Measurements from ENCODE around the gene CASK. TPM values are rescaled to one million over a fixed set of nuclear protein-coding genes. Genes with fewer than 3 reads are reported as not detected.
"Not testable (repeated sequence)": the region's sequence is repeated elsewhere in the genome, so short reads cannot be mapped to it uniquely, and the experiment has no call there.

CASK gene
- total RNA-seq, 1 donor from 2014 or later: 38.2 TPM

- H3K4me1 ChIP-seq: no peaks in the 10 kb centered on the region
Observed at GRCh38 chrX:41664375-41664901, 258.9 kb downstream of the CASK start.

GRCh38 chrX:41661366-41662095 is 261.8 kb downstream of the CASK start:
- Histone ChIP-seq H3K27ac (no peak overlapping the region), H3K9me3 (no peaks in the 10 kb centered on the region), H3K4me1 (no peaks in the 10 kb centered on the region), H3K4me3 (no peak overlapping the region), H3K27me3 (ENCODE audit: low read depth) (no peaks in the 10 kb centered on the region), H3K36me3 (peaks cover 31% of the 10 kb centered on the region)
- no peak for ATAC-seq
- intact Hi-C loops (cut with DNase I): no loop called here
- TF ChIP-seq CTCF (IDR thresholded peaks at IDR 0.05): no peak
- no peak for DNase-seq

More at GRCh38 chrX:41664375-41664901, 258.9 kb downstream of the CASK start:
- DNase-seq: no peak
- no peak for TF ChIP-seq CTCF (IDR thresholded peaks at IDR 0.05)
- H3K27me3 ChIP-seq (ENCODE audit: low read depth): no peaks in the 10 kb centered on the region
- ATAC-seq: no peak
- no peak overlapping the region for H3K27ac ChIP-seq
- no peaks in the 10 kb centered on the region for H3K9me3 ChIP-seq
- peaks cover 15% of the 10 kb centered on the region for H3K36me3 ChIP-seq
- intact Hi-C loops (cut with DNase I): no loop called here
- H3K4me3 ChIP-seq: no peak overlapping the region

GRCh38 chrX:41655631-41656030 is 267.7 kb downstream of the CASK start:
- ATAC-seq: no peak
- no peaks in the 10 kb centered on the region for H3K4me1 ChIP-seq

DNA sequence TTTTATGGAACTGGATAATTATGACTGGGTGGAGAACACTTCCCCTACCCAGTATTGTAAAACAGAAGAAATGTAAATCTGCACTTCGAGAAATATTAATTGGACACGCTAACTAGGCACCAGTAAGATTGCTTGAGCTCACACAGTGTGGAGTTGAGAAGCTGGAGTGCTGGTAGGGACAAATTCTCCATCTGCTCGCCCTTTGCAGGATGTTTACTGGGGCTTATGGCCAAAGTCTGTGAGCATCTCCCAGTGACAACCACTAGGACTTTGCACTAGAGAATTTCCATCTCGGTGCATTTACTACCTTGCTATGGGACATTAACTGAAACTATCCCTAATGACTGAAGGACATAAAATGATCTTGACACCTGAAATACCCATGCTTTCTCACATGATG is 268.3 kb downstream of the CASK start:
- DNase-seq (no peak), ATAC-seq (no peak)
- Histone ChIP-seq H3K9me3 (no peaks in the 10 kb centered on the region), H3K27ac (no peak overlapping the region), H3K4me3 (no peak overlapping the region), H3K4me1 (no peaks in the 10 kb centered on the region), H3K27me3 (ENCODE audit: low read depth) (no peaks in the 10 kb centered on the region), H3K36me3 (peaks cover 23% of the 10 kb centered on the region)
- no peak for TF ChIP-seq CTCF (IDR thresholded peaks at IDR 0.05)
- intact Hi-C loops (cut with DNase I): no loop called here

More at GRCh38 chrX:41655631-41656030, 267.7 kb downstream of the CASK start:
- no peak for TF ChIP-seq CTCF (IDR thresholded peaks at IDR 0.05)
- no peaks in the 10 kb centered on the region for H3K27me3 ChIP-seq (ENCODE audit: low read depth)
- intact Hi-C loops (cut with DNase I): no loop called here
- H3K4me3 ChIP-seq: no peak overlapping the region
- no peaks in the 10 kb centered on the region for H3K9me3 ChIP-seq
- DNase-seq: no peak
- H3K27ac ChIP-seq: no peak overlapping the region
- H3K36me3 ChIP-seq: peaks cover 28% of the 10 kb centered on the region

DNA sequence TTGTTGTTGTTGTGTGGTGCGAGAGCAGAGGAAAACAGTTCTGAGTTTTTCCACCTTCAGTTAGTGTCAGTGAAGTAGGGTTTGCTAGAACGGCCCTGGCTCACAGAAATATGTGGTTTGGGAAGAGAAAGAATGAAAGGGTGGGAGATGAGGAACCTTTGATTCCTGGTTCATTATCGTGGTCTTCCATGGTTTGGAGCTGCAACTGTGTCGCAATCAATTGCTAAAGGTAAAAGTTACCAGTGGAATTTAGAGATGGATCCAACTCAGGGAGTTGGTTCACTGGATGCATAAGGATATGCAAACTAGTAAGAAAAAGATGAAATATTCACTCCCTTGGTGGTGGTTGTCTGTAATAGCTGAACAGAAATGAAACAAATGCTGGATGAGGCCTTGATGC is 270.2 kb downstream of the CASK start:
- intact Hi-C loops (cut with DNase I): no loop called here
- DNase-seq: no peak
- TF ChIP-seq CTCF (IDR thresholded peaks at IDR 0.05): no peak

GRCh38 chrX:41646201-41646600 is 277.2 kb downstream of the CASK start:
- H3K9me3 ChIP-seq; H3K4me1 ChIP-seq; DNase-seq; H3K36me3 ChIP-seq; H3K4me3 ChIP-seq; ATAC-seq; H3K27me3 ChIP-seq (ENCODE audit: low read depth); H3K27ac ChIP-seq; intact Hi-C loops (cut with DNase I): not testable (repeated sequence)

More for the DNA sequence above, 270.2 kb downstream of the CASK start:
- H3K27me3 ChIP-seq (ENCODE audit: low read depth): no peaks in the 10 kb centered on the region
- H3K4me1 ChIP-seq: no peaks in the 10 kb centered on the region
- H3K9me3 ChIP-seq: no peaks in the 10 kb centered on the region
- H3K27ac ChIP-seq: no peak overlapping the region
- peaks cover 5% of the 10 kb centered on the region for H3K36me3 ChIP-seq
- no peak overlapping the region for H3K4me3 ChIP-seq
- ATAC-seq: no peak

Data from lower lobe of right lung (tissue), 2 donors.